HG02884 (cell line): ENCODE data around the gene ENPP3.
"Not testable (repeated sequence)": the region's sequence is repeated elsewhere in the genome, so short reads cannot be mapped to it uniquely, and the experiment has no call there.

Source experiments
- ATAC-seq: cut with Tn5 transposase; IDR thresholded peaks from one replicate; pipeline ENCODE4 v1.9.1; 2021; ENCODE audit warnings: mild to moderate bottlenecking, moderate library complexity; ENCODE audit not compliant: unreplicated experiment

The ENPP3 gene

DNA sequence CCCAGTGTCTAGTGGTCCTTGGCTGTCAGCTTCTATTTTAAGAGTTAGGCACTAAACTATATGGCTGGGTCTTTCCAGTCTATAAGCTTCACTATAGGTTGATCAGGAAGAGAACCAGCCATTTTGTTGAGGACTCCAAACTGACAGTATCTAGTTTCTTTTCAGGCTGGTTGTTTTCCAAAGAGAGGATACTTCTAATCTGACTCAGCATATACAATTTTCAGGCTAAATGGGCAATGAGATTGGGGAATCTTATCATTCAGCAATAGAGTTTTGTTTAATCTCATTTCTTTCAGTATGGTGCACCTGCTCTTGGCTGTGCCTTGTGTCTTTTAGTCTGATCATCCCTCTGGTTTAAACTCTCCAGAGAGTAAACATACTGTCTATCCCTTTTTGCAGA, 94.1 kb downstream of the ENPP3 start:
- ATAC-seq: no peak

DNA sequence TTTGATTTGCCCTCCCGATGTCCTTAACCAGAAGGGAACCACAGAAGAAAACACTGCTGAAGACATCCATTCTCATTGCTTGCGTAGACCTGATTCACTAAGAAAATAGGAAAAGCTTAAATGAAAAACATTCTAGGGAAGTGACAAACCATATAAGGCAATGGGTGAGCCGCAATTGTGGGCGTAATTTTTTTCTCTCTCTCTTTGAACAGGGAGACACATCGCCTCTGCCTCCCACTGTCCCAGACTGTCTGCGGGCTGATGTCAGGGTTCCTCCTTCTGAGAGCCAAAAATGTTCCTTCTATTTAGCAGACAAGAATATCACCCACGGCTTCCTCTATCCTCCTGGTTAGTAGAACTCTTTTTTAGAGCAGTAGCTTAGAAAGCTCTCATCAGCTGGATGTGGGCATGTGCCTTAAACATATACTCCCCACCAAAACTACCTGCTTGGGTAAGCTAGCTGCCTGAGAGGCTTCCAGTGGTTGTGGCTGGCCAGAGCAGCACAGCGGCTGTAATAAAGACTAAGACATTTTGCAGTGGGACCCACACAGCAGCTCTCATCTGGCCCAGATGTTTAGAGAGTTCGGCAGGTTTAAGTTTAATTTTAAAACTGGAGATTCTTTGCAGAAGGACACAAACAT, 96.4 kb downstream of the ENPP3 start:
- no peak for ATAC-seq

DNA sequence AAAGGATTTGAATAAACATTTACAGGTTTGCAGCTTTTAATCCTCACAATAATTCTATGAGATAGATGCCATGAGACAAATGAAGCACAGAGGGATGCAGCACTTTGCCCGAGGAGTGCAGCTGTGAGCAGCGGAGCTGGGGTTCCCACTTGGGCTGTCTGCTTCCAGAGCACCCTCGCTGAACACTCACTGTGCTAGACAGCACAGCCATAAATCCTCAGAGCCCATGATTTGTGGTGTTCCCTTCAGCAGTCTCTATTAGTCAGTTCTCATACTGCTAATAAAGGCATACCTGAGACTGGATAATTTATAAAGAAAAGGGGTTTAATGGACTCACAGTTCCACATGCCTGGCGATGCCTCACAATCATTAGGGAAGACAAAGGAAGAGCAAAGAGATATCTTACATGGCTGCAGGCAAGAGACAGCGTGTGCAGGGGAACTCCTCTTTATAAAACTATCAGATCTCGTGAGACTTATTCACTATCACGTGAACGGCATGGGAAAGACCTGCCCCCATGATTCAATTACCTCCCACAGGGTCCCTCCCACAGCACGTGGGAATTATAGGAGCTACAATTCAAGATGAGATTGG, 99.0 kb downstream of the ENPP3 start:
- ATAC-seq: no peak

DNA sequence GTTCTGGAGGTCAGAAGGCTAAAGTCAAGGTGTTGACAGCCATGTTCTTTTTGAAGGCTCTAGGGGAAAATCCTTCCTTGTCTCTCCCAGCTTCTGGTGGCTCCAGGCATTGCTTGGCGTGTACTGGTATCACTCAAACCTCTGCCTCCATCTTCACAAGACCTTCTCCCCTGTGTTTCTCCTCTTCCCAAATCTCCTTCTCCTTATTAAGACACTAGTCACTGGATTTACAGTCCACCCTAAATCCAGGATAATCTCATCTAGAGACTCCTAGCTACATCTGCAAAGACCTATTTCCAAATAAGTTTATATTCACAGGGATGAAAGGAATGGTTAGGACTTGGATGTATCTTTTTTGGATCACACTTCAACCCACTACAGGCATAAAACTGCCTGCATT, 99.7 kb downstream of the ENPP3 start:
- no peak for ATAC-seq

DNA sequence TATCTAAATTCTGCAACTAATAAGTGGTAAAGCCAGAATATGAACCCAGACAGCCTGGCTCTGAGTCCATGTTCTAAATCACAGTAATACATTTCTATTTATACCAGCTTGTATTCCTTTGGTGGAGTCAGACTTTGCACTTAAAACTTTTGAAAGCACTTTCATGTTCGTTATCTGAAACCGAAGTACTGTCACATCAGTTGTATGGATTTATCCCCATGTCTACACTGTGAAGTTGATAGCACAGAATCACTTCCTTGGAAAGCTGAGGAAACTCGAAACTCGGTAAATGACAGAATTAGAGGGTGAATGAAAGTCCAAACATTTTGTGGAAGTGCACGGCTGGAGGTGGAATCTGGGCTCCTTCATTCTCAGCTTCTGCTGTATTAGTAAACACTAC, 102.0 kb downstream of the ENPP3 start:
- no peak for ATAC-seq

DNA sequence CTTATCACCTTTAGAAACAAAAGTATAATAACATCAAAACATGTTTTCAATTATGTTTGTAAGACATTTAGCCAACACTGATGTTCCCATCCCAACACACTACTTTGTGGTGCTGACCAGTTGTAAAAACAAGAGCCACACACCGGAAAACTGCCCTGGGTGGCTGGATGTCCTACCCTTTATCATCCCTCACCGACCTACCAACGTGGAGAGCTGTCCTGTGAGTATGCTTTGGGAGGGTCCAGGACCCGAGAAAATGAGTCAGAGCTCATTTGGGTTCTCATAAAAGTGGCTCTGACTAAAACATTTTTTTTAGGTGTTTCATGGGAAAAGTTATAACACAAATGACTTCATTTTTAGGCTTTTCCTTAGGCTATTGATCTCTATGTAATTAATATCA, 103.1 kb downstream of the ENPP3 start:
- no peak for ATAC-seq

DNA sequence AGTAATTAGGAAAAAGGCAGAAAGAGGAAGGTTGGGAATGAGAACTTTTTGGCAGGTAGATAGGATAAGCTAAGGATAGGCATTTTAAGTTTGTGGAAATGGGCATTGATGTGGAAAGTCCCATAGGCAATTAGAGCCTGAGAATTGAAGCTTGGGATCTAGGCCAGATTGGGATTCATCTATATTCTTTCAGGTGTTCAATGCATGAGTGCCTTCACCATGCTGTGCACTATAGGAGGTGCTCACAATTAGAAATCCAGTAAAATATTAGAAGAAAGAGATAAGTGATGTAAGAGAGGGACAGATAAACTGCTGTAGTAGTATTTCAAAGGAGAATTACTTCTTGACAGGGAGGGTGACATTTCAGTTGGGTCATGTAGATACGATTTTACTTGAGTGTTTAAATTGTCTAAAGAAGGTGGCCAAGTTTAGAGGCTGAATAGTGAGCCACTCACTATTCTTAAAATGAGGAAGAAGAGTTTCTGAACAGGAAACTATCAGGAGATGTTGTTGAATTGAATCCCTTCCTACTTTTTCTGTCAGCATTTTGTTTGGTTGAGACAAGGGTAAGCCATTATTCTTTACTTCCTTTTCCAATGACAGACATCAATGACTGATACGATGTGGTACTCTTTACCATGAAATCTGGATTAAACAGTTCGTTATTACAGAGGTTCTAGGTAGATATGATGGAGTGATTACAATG, 104.7 kb downstream of the ENPP3 start:
- no peak for ATAC-seq

DNA sequence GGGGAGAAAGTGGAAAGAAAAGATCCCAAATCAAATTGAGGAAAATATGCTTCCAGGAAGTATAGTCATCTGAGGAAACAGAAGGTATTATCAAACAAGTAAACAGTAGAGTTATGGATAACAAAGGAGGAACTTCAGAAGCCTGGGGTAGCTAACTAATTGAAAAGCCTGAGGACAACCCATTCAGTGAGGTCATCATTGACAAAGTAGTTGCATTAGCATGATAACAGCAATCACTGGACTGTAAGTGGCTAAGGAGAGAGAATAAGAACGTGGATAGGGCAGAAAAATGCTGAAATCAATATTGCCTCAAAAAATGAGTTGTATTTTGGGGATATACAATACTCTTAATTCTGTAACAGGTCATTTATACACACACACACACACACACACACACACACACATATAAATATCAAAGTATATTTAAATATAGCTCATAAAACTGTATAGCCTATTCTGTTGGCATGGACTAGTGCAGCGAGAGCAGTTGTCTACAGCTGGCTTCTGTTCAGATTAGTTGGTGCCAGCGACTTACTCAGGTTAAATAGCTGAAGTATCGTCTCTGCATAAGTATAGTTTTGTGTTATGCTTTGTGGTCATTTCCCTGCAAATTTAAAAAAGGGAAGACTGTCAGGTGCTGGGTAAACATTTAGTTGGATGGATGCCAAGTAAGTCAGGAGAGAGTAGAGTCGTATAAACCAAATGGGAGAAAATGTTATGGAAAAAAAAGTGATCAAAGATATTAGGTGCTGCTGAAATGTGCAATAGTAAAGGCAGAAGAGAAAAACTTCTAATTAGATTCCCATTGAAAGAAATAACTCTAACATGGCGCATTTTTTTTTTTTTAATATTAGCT, 107.6 kb downstream of the ENPP3 start:
- no peak for ATAC-seq

DNA sequence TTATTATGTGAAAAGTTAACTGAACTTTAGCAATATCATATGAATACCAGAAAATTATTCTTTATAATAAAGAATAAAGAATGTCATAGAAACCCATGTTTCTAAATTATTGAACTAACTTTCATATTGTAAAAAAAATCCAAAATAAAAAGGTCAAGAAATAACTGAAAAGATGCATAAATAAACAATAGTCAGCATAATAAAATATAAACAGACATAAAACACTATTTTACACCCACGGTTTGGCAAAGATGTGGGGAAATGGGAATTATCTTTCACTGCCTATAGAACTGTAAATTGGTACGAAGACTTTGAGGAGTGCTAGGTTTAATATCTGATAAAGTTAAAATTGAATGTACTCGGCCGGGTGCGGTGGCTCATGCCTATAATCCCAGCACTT, 108.4 kb downstream of the ENPP3 start:
- ATAC-seq: no peak

DNA sequence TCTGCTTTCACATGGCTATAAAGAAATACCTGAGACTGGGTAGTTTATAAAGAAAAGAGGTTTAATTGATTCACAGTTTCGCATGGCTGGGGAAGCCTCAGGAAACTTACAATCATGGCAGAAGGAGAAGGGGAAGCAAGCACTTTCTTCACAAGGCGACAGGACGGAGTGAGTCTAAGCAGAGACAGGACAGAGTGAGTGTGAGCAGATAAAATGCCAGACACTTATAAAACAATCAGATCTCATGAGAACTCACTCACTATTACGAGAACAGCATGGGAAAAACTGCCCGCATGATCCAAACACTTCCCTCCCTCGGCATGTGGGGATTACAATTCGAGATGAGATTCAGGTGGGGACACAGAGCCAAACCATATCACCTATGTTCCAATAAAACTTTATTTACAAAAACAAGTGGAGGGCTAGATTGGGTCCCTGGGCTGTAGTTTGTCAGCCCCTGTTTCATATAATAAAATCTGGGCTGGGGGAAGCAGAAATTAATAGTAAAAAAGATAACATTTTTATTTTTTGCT, 110.8 kb downstream of the ENPP3 start:
- no peak for ATAC-seq

DNA sequence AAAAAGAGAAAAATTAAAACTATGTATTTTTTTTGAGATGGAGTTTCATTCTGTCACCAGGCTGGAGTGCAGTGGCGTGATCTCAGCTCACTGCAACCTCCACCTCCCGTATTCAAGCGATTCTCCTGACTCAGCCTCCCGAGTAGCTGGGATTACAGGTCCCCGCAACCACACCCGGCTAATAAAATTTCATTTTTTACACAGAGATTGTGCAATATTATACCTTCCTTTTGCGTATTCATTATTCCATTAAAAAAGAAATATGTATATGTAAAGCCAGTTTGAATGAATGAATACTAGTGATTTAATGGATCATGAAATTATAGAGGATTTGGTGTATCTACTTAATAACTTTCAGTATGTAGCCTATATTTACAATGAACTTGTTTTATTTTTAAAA, 111.9 kb downstream of the ENPP3 start:
- no peak for ATAC-seq

DNA sequence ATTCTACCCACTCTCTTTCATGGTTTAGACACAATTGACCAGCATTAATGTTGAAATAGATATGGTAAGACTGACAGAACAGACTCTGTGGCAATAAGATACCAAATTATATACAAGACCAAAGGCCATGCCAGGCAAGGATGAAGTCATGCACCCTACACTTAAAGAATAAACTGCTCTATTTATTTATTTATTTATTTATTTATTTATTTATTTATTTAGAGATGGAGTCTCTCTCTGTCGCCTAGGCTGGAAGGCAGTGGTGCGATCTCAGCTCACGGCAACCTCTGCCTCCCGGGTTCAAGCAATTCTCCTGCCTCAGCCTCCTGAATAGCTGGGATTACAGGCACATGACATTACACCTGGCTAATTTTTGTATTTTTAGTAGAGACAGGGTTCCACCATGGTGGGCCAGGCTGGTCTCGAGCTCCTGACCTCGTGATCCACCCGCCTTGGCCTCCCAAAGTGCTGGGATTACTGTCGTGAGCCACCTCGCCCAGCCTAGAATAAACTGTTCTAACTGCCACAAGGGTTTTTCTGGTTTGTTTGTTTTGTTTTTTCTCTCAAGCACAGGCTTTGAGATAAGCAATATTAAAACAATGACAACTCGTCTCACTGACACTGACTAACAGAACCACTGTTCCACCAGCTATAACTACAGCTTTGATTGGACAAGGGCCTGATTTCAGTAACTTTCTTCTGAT, 114.1 kb downstream of the ENPP3 start:
- ATAC-seq: not testable (repeated sequence)

DNA sequence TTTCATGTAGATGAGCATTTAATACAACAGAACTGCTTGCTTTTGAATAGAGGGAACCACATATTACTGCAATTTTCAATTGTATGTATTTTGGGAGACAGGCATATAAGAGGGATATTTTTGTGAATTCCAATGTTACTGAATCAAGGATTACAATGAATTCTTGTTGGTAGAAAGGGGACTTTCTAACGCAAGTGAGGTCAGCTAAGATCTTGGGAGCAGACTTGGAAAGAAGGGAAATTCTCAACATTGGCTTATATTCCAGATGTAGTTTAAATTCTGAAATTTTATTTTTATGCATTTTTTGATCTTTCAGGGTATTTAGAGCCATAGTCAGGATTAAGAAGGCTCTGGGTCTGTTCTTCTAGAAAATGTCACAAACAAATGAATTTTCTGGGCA, 117.0 kb downstream of the ENPP3 start:
- no peak for ATAC-seq

DNA sequence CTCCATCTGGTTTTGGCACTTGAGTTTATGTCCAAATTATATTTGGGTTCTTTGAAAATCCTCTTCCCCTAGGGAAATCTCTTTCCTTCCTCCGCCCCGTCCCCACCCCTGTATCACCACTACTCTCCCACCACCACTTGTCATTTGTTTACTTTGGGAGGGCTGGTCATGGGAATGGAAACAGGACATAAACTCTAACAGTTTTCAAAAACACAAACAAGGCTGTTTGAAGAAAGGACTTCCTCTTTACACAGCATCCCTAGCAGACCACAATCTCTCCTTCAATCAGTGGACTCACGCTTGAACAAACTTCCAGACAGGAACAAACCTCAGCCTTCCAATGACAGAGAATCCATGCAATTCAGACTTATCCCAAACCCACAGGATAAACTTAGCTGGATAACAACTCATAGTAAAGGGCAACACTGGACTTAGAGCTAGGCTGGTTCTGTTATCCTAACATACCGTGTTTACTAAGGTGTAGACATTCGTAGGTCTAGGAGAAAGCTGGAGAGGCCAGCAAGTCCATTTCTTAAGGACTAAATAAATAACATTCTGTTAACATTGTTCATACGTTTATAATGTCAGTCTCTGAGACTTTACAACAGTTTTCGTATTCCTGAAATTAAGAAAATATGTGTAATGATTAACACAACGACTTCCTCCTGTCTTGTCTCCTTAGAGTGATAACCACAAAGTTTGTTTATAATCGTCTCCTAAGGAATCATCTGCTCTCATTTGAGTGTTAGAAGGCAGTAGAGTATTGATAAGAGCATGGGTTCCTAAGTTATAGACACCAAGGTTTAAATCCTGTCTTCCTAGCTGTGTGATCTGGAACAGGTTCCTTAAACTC, 117.8 kb downstream of the ENPP3 start:
- ATAC-seq: no peak

DNA sequence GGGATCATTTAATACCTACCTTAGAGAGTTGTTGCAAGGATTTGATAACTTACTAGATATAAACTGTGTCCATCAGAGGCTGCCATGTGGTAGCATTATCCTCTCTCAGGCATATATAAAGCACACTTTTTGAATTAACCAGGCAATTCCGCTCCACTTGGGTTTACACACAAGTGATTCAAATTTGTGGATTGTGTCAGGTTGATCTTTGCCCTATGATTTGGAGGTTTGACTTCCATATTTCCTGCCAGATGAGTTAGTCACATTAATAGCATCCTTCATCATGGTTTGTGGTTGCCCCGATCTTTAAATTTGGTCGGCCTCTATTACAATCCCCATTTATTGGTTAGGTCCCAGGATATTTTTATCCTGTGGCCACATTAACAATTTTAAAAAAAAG, 118.5 kb downstream of the ENPP3 start:
- no peak for ATAC-seq

DNA sequence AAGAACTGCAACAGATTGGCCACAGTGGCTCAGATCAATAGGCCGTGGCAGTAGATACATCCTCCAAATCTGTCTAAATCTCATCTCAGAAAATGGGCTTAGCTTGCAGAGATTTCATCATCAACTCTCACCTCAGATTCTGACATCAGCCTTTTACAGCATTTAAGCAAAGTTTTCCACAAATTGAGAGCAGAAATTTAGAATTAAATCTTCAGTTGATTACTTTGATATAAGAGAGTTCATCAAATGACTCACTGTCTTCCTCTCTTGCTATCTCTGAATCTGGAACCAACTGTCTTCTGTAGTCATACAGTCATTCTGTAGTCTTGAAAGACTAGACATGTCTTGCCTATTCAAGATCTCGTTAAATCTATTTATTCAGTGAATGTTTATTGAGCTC, 118.9 kb downstream of the ENPP3 start:
- ATAC-seq: no peak

DNA sequence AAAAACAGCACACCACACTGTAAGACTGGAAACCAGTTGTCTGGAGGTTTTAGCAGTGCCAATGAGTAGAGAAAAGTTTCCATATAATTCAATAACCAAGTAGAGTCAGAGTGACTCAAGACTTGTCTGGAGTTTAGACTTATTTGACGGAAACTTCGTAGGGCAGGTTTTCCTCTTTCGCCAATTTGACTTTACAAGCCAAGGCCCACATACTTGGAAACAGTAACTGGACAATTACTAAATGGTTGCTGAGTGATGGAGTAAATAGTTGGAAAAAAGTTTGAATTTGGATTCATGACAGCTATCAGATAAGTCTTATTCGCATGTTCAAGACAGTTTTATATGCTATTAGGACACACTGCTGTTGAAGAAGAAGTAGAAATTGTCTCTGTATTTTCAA, 121.8 kb downstream of the ENPP3 start:
- ATAC-seq: no peak

DNA sequence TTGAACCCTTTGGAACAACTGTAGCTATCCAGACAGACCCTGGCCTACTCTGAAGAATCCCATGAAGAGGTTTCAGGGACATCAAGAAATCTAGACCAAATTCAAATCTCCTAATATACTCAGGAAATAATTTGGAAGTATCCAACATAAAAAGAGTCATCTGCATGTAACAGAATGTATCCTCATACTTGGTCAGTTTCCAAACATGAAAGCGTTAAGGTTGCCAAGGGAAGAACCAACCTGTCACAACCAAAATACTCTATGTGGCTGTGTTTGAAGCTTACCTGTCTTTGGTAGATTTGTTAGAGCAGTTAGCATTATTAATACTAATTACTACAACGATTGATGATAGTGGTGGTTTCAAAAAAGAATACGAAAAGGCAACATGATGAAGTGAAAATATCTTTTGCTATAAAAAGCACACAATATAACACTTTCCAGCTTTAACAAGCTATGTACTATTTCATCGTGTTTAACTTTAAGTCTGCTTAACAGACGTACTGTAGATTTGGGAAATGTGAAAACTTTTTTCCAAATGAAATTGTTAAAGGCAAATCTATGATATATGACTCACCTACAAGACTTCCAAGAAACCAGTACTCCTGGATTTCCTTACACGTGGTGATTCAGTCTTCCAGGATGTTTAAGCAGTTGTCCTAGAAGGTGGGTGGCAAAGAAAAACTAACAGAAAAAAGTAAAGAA, 124.1 kb downstream of the ENPP3 start:
- no peak for ATAC-seq

DNA sequence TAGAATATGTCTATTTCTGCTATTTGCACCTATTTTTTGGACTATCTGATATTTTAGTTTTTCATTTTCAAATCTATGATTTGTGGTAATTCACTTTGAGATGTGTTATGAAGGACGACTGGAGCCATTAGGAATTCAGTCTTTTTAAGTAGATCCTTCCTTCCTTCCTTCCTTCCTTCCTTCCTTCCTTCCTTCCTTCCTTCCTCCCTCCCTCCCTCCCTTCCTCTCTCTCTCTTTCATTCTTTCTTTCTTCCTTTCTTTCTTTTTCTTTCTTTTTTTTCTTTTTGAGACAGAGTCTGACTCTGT, 124.6 kb downstream of the ENPP3 start:
- no peak for ATAC-seq
